ENCODE measurements around the gene SRPK1.

Gene SRPK1

DNA sequence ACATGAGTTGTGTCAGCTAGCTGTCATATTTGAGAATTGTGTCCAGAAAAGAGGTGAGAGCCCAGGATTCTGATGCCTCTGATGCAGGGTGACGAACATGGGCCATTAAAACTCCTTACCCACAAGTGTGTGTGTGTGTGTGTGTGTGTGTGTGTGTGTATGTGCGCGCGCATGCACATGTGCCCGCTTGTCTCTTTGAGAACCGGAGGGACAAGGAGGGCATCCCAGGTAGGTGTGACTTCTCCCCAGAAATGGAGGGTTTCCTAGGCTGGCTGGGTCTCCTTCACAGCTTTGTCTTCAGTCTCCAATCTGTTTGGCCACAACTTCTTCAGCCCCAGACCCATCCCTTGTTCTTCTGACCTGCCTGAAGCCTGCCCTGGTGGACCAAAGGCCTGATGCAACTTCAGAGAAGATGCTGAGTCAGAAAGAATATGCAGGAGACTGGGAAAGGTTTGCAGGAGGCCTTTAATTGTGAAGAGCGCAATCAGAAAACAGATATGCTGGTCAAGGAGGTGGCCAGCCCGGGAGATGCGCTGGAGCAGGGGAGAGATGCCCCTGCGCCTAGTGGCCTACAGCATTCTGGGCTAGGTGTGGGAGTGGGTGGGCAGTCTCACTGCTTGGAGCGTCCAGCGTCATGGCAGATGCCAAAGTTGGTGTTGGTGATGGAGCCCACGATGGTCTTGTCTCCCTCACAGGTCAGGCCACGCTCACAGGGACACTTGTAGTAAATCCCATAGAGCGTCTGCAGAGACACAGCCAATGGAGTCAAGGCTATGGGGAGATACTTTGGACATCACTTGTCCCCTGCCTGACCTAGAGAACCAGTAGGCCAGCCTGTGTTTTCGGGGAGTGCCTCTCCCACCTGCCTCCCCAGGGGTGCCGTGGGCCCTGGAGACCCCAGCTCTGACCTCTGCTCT, 126.1 kb downstream of the SRPK1 start:
- no peak for DNase-seq
- in situ Hi-C loops (cut with MboI; ENCODE audit: low pct_unique_long_range_greater_than_20kb, low sequenced_read_pairs): no loop called here

DNA sequence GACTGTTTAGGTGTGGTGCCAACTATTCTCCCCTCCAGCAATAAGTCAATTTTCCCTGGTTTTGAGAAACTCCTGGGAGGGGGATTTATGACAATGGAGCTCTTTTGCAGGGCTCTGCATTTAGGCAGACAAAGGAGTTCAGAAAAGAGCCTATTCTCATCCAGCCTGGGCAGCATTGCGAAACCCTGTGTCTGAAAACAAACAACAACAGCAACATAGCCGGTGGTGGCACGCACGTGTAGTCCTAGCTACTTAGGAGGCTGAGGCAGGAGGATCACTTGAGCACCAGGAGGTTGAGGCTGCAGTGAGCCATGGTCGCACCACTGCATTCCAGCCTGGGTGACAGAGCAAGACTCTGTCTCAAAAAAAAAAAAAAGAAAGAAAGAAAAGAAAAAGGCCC, 130.2 kb downstream of the SRPK1 start:
- in situ Hi-C loops (cut with MboI; ENCODE audit: low pct_unique_long_range_greater_than_20kb, low sequenced_read_pairs): no loop called here

DNA sequence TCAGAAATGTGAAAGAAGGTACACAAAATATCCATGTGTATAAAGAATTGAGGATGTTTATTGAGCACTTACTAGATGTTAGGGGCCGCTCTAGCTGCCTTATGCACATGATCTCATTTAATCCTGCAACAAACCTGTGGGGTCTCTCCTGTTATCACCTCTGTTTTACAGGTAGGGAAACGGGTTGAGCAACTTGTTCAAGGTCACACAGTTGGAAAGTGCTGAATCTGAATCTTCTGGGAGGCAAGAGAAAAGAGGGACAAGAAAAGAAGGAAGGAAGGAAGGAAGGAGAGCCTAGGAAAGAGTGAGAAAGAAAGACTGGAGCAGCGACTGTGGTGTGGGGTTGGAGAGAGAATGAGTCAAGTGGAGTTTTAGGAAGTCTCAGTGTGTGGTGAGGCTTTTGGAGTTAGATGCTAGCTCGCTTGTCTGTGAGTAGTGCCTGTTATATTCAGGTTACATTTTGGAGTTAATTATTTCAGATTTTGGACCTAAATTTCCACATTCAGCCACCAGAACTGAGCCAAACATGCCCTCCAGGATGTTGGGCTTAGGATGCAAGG, 132.4 kb downstream of the SRPK1 start:
- DNase-seq: no peak

More for the DNA sequence above, 130.2 kb downstream of the SRPK1 start:
- no peak for DNase-seq

DNA sequence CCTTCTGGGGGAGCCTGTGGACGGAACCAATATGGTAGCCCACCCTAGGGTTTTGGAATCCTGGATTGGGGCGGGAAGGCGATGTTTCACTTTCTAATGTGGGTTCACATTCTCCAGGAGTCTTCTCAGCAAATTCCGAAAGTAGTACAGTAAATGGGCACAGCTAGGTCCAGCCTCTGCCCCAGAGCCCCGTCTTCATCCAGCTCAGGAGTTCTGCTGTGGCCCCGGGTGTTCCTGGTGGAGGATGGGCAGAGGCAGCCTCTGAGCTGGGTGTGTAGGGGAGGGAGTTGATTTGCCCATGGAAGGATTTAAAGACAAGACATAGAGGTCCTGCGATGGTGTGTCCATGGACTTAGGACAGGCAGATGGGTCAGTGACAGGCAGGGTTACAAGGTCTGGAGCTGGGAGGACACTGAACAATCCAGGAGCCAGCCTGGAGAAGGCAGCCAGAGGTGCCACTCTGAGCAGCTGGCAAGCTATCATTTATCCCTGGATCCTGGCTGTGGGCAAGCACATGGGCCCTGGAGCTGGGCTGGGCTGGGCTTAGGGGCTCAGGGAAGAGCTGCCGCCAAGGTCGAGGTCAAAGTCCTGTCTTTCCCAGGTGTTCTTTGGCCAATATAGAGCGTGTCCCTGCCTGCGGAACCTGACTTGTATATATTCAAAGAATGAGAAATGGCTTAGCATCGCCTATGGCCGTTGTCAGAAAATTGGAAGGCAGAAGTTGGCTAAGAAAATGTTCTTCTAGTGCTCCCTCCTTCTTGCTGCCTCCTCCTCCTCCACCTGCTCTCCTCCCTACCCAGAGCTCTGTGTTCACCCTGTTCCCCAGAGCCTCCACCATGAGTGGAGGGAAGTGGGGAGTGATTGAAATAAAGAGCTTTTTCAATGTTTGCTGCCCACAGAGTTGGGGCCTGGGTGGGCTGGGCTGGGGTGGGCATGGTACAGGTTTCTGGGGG, 133.4 kb downstream of the SRPK1 start:
- no peak for DNase-seq
- in situ Hi-C loops (cut with MboI; ENCODE audit: low pct_unique_long_range_greater_than_20kb, low sequenced_read_pairs): no loop called here

More for the DNA sequence above, 132.4 kb downstream of the SRPK1 start:
- in situ Hi-C loops (cut with MboI; ENCODE audit: low pct_unique_long_range_greater_than_20kb, low sequenced_read_pairs): no loop called here

GRCh38 chr6:35786810-35787209, 134.1 kb downstream of the SRPK1 start:
- no peak for DNase-seq
- in situ Hi-C loops (cut with MboI; ENCODE audit: low pct_unique_long_range_greater_than_20kb, low sequenced_read_pairs): no loop called here

- no peak for DNase-seq
- in situ Hi-C loops (cut with MboI; ENCODE audit: low pct_unique_long_range_greater_than_20kb, low sequenced_read_pairs): no loop called here
Observed at GRCh38 chr6:35786272-35786671, 134.6 kb downstream of the SRPK1 start.

GRCh38 chr6:35784200-35784599, 136.7 kb downstream of the SRPK1 start:
- in situ Hi-C loops (cut with MboI; ENCODE audit: low pct_unique_long_range_greater_than_20kb, low sequenced_read_pairs): no loop called here

More at GRCh38 chr6:35784200-35784599, 136.7 kb downstream of the SRPK1 start:
- DNase-seq: no peak

All from KBM-7 (cell line).